NT2/D1 (cell line): ENCODE measurements around the gene USH2A.
A peak's percentile ranks its signal among the peaks of the same experiment; 100 is the strongest.

Experiments used
- DNase-seq: peaks from one replicate; pipeline ENCODE4 v3.0.0-alpha.2; 2011; ENCODE audit warnings: low read depth, low spot score
- H3K27me3 ChIP-seq: 2 replicates; pipeline ENCODE4 v1.6.0; 2011; ENCODE audit warnings: mild to moderate bottlenecking; ENCODE audit not compliant: insufficient read length, insufficient read depth
- H3K36me3 ChIP-seq: 2 replicates; pipeline ENCODE4 v1.6.1; 2011; ENCODE audit warnings: mild to moderate bottlenecking, low read length, mixed read lengths; ENCODE audit not compliant: insufficient read depth, insufficient read length
- H3K4me1 ChIP-seq: 2 replicates; pipeline ENCODE4 v1.5.1; 2011; ENCODE audit not compliant: insufficient read depth, insufficient read length
- H3K4me3 ChIP-seq: 2 replicates; pipeline ENCODE4 v1.5.1; 2011; ENCODE audit warnings: low read depth; ENCODE audit not compliant: insufficient read length
- H3K9ac ChIP-seq: 2 replicates; pipeline ENCODE4 v1.6.0; 2011; ENCODE audit warnings: low read depth; ENCODE audit not compliant: insufficient read length
- H3K9me3 ChIP-seq: 2 replicates; pipeline ENCODE4 v1.5.1; 2011; ENCODE audit warnings: mild to moderate bottlenecking, low read length; ENCODE audit not compliant: insufficient read depth
- SUZ12 ChIP-seq: IDR thresholded peaks from 2 replicates; pipeline ENCODE4 v1.6.1; 2011; ENCODE audit not compliant: insufficient read length, insufficient read depth; ENCODE audit errors: extremely low read depth
- YY1 ChIP-seq: IDR thresholded peaks from 2 replicates; pipeline ENCODE4 v1.6.1; 2011; ENCODE audit not compliant: insufficient read length, insufficient read depth
- ZNF274 ChIP-seq: IDR thresholded peaks from 2 replicates; pipeline ENCODE4 v1.6.1; 2011; ENCODE audit warnings: mild to moderate bottlenecking, low read depth, low read length

Gene USH2A

DNA sequence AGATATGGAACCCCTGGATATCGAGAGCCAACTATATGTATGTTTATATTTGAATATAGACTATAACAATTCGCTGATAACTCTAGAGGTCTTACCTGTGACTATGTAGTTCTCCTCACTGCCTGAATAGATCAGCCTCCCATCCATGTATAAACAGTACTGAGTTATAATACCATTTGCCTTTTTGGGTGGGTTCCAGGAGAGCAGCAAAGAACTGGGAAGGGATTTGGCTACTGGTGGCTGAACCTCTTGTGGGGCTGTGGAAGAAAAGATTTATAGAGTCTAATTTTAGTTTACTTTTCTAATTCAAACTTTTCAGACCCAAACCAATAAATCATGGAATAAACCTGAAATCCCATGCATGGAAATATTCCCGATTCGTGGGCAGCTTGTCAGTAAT lies 376.9 kb downstream of the USH2A start:
- DNase-seq, result no peak
- no peaks in the 10 kb centered on the region for H3K9me3 ChIP-seq

DNA sequence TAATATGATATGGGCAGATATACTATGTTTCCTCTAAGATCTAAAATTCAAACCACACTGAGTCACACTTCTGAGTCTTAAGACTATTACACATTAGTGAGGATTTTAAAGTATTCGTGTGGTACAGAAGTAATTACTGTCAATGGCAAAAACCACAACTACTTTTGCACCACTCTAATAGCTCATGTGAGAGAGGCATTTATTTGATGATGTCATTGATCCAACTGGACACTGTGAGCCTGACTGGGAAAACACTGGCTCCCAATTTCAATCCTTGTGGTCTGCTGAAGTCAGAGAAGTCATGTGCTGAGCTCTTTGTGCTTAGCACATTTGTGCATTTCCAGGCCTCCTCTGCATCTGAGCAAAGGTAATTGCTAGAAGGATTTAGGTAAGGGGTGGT lies 377.8 kb downstream of the USH2A start:
- Histone ChIP-seq H3K9ac (no peak overlapping the region), H3K9me3 (no peaks in the 10 kb centered on the region), H3K4me1 (no peaks in the 10 kb centered on the region), H3K36me3 (no peaks in the 10 kb centered on the region), H3K27me3 (no peaks in the 10 kb centered on the region), H3K4me3 (no peak overlapping the region)
- TF ChIP-seq ZNF274 (no peak), YY1 (no peak), SUZ12 (no peak)
- DNase-seq, result no peak

More for the DNA sequence above, 376.9 kb downstream of the USH2A start:
- no peak for TF ChIP-seq ZNF274
- no peak for TF ChIP-seq SUZ12
- no peak for TF ChIP-seq YY1
- no peaks in the 10 kb centered on the region for H3K36me3 ChIP-seq
- H3K27me3 ChIP-seq, result no peaks in the 10 kb centered on the region
- H3K4me3 ChIP-seq, result no peak overlapping the region
- no peak overlapping the region for H3K9ac ChIP-seq
- no peaks in the 10 kb centered on the region for H3K4me1 ChIP-seq

DNA sequence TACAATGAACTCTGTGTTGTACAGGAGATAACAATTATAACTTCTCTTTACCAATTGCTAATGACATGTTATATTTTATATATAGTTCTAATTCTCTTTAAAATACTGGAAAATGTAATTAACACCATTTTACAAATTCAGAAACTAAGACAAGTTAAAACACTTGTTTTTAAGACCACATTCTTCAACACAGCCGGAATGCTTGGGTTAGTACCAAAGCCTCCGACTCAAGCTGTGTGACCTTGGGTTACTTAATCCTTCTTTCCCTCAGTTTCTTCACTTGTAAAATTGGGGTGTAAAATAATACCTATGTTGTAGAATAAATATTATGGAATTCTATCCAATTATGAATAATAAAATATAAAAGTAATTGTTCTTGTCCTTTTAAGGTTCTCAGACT lies 378.7 kb downstream of the USH2A start:
- H3K9me3 ChIP-seq, result no peaks in the 10 kb centered on the region
- no peaks in the 10 kb centered on the region for H3K4me1 ChIP-seq
- no peak for DNase-seq
- H3K9ac ChIP-seq, result no peak overlapping the region
- H3K27me3 ChIP-seq, result no peaks in the 10 kb centered on the region
- no peaks in the 10 kb centered on the region for H3K36me3 ChIP-seq
- H3K4me3 ChIP-seq, result no peak overlapping the region
- TF ChIP-seq YY1, result no peak
- TF ChIP-seq SUZ12, result no peak

DNA sequence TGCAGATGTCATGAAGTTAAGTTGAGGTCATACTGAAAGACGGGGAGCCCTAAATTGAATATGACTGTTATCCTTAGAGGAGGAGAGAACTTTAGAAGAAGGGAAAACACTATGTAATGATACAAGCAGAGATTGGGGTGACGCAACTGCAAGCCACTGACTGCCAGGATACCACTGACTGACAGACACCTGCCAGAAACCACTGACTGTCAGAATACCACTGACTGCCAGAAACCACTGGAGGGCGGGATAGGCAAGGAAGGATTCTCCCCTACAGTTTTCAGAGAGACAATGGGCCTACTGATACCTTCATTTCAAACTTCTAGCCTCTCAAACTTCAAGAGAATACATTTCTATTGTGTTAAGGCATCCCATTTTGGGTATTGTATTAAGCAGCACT lies 388.7 kb downstream of the USH2A start:
- H3K36me3 ChIP-seq, result no peaks in the 10 kb centered on the region
- no peaks in the 10 kb centered on the region for H3K4me1 ChIP-seq
- no peak overlapping the region for H3K4me3 ChIP-seq
- DNase-seq, result peak; percentile 65
- H3K27me3 ChIP-seq, result no peaks in the 10 kb centered on the region
- H3K9ac ChIP-seq, result no peak overlapping the region
- no peaks in the 10 kb centered on the region for H3K9me3 ChIP-seq
- TF ChIP-seq SUZ12 (no peak), YY1 (no peak), ZNF274 (no peak)

DNA sequence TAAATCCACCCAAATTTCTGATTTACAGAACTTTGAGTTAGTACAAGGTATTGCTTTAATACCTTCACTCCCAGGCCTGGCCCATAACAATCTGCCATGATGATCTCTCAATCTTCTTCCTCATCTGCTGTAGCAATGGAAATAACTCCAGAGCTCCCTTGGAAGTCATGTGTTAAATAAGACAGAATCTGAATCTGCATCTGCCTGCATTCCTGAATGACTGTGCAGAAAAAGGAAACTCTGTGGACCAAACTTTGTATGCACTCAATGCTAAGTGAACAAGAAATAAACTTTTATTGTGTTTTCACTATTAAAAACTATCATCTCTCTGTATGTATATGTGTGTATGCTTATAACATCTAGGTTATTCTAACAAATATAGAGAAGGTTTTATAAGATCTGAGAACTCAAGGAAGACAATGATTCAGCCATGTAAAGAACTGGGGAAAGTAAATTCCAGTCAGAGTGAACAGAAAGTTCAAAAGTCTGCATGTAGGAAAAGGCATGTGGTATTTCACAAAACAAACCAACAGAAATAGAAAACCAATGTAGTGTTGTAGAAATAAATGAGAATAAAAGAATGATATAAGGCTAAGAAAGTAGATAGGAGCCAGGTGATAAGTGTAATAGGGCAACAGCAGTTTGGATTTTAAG lies 390.2 kb downstream of the USH2A start:
- H3K4me1 ChIP-seq, result no peaks in the 10 kb centered on the region
- no peaks in the 10 kb centered on the region for H3K27me3 ChIP-seq
- H3K9ac ChIP-seq, result no peak overlapping the region
- no peaks in the 10 kb centered on the region for H3K36me3 ChIP-seq
- DNase-seq, result no peak
- H3K4me3 ChIP-seq, result no peak overlapping the region
- TF ChIP-seq YY1 (no peak), SUZ12 (no peak)
- no peaks in the 10 kb centered on the region for H3K9me3 ChIP-seq

DNA sequence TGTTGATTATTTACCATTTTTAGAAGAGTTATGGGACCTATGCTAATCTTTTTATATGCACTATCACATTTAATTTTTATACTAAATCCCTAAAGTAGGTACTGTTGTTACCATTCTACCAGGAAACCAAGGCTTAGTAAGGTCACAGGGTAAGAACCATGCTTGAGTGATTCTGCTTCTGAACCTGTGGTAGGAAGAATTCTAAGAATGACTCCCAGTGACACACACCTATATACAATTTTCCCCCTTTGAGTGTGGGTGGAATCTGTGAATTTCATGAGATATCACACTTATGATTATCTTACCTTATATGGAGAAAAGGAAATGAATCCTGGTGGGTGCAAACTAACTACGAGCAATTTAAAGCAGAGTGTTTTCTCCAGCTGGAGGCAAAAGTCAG lies 391.0 kb downstream of the USH2A start:
- Histone ChIP-seq H3K9ac (no peak overlapping the region), H3K9me3 (no peaks in the 10 kb centered on the region), H3K27me3 (no peaks in the 10 kb centered on the region), H3K4me3 (no peak overlapping the region), H3K36me3 (no peaks in the 10 kb centered on the region), H3K4me1 (no peaks in the 10 kb centered on the region)
- no peak for TF ChIP-seq ZNF274
- no peak for TF ChIP-seq SUZ12
- TF ChIP-seq YY1, result no peak
- no peak for DNase-seq

DNA sequence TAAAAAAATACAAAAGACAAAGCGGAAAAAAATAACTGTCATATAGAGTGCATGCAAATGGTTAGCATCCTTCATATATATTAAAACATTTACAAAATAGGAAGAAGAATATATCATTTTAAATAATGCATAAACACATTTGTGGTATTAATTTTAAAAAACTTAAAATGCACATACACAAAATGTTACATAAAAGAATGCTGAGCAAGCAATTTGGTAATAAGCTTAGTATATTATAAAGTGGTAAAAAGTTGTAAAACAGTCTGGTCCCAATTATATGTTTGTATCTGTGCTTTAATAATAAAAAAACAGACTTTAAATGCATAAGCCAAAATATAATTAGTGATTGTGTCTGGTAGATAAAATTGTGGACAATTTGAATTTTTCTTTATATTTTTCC lies 394.6 kb downstream of the USH2A start:
- no peak for TF ChIP-seq SUZ12
- no peak for TF ChIP-seq ZNF274
- TF ChIP-seq YY1, result no peak
- Histone ChIP-seq H3K4me3 (no peak overlapping the region), H3K27me3 (no peaks in the 10 kb centered on the region), H3K9me3 (no peaks in the 10 kb centered on the region), H3K9ac (no peak overlapping the region), H3K4me1 (no peaks in the 10 kb centered on the region), H3K36me3 (no peaks in the 10 kb centered on the region)
- DNase-seq, result no peak

DNA sequence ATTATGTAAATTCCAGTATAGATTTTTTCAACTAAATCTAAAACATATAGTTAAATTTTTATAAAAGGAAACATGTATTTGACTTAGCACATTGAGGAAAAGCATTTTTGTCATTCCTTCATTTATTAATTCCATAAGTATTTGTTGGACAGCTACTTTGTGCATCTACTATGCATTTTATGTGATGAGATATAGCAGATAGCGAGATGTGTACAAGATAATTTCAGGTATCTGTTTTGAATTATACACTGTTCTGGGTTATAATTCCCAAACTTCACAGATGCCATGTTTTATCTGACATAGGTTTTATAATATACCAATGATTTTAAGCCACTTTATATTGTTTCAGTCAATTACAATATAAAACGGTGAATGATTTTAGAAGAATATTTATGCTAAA lies 398.7 kb downstream of the USH2A start:
- Histone ChIP-seq H3K4me3 (no peak overlapping the region), H3K4me1 (no peaks in the 10 kb centered on the region), H3K9ac (no peak overlapping the region), H3K9me3 (no peaks in the 10 kb centered on the region), H3K27me3 (no peaks in the 10 kb centered on the region), H3K36me3 (no peaks in the 10 kb centered on the region)
- no peak for DNase-seq
- TF ChIP-seq ZNF274, result no peak
- no peak for TF ChIP-seq SUZ12
